ENCODE measurements around the gene FBLN1.
"Not testable (repeated sequence)": the region's sequence is repeated elsewhere in the genome, so short reads cannot be mapped to it uniquely, and the experiment has no call there.

Gene FBLN1

GRCh38 chr22:45534339-45535192 lies 31.9 kb downstream of the FBLN1 start:
- no peaks in the 10 kb centered on the region for H3K36me3 ChIP-seq (ENCODE audit: insufficient read depth, low read length)
- no peaks in the 10 kb centered on the region for H3F3A ChIP-seq (ENCODE audit: low read depth)
- H4K20me1 ChIP-seq (ENCODE audit: insufficient read depth, low read length, poor library complexity, severe bottlenecking), result no peaks in the 10 kb centered on the region
- no peaks in the 10 kb centered on the region for H3K79me2 ChIP-seq (ENCODE audit: insufficient read depth, low read length)
- no peaks in the 10 kb centered on the region for H3K4me1 ChIP-seq (ENCODE audit: insufficient read depth, low read length, poor library complexity, severe bottlenecking)
- no peaks in the 10 kb centered on the region for H3K27me3 ChIP-seq (ENCODE audit: insufficient read depth, low read length, poor library complexity, severe bottlenecking)
- no peak overlapping the region for H3K9ac ChIP-seq (ENCODE audit: low read depth, low read length, poor library complexity, severe bottlenecking)
- H3K9me2 ChIP-seq (replicated peaks; ENCODE audit: low read depth, low read length), result no peaks in the 10 kb centered on the region
- no peak overlapping the region for H3K4me2 ChIP-seq (ENCODE audit: low read depth, low read length, poor library complexity, severe bottlenecking)
- no peak overlapping the region for H3K4me3 ChIP-seq (ENCODE audit: low read length, poor library complexity, severe bottlenecking)
- TF ChIP-seq CTCF (conservative IDR thresholded peaks at IDR 0.05; ENCODE audit: low read length) (no peak), EZH2phosphoT487 (IDR thresholded peaks at IDR 0.05; ENCODE audit: borderline replicate concordance) (no peak)
- H2AFZ ChIP-seq (ENCODE audit: low read length), result no peak overlapping the region
- no peaks in the 10 kb centered on the region for H3K9me3 ChIP-seq (ENCODE audit: insufficient read depth, low read depth, low read length)

GRCh38 chr22:45535290-45535689 lies 32.6 kb downstream of the FBLN1 start:
- Histone ChIP-seq H3K9me2 (replicated peaks; ENCODE audit: low read depth, low read length) (no peaks in the 10 kb centered on the region), H4K20me1 (ENCODE audit: insufficient read depth, low read length, poor library complexity, severe bottlenecking) (no peaks in the 10 kb centered on the region), H3K27me3 (ENCODE audit: insufficient read depth, low read length, poor library complexity, severe bottlenecking) (no peaks in the 10 kb centered on the region), H3K36me3 (ENCODE audit: insufficient read depth, low read length) (no peaks in the 10 kb centered on the region), H3K4me1 (ENCODE audit: insufficient read depth, low read length, poor library complexity, severe bottlenecking) (no peaks in the 10 kb centered on the region), H3K79me2 (ENCODE audit: insufficient read depth, low read length) (no peaks in the 10 kb centered on the region), H3K9ac (ENCODE audit: low read depth, low read length, poor library complexity, severe bottlenecking) (no peak overlapping the region), H3F3A (ENCODE audit: low read depth) (no peaks in the 10 kb centered on the region), H3K9me3 (ENCODE audit: insufficient read depth, low read depth, low read length) (no peaks in the 10 kb centered on the region), H2AFZ (ENCODE audit: low read length) (no peak overlapping the region), H3K4me2 (ENCODE audit: low read depth, low read length, poor library complexity, severe bottlenecking) (no peak overlapping the region), H3K4me3 (ENCODE audit: low read length, poor library complexity, severe bottlenecking) (no peak overlapping the region)
- no peak for TF ChIP-seq EZH2phosphoT487 (IDR thresholded peaks at IDR 0.05; ENCODE audit: borderline replicate concordance)
- TF ChIP-seq CTCF (conservative IDR thresholded peaks at IDR 0.05; ENCODE audit: low read length), result no peak

- H3K36me3 ChIP-seq (ENCODE audit: insufficient read depth, low read length); H3F3A ChIP-seq (ENCODE audit: low read depth); H3K27me3 ChIP-seq (ENCODE audit: insufficient read depth, low read length, poor library complexity, severe bottlenecking); H2AFZ ChIP-seq (ENCODE audit: low read length); H4K20me1 ChIP-seq (ENCODE audit: insufficient read depth, low read length, poor library complexity, severe bottlenecking); H3K9me3 ChIP-seq (ENCODE audit: insufficient read depth, low read depth, low read length); H3K9ac ChIP-seq (ENCODE audit: low read depth, low read length, poor library complexity, severe bottlenecking); H3K9me2 ChIP-seq (replicated peaks; ENCODE audit: low read depth, low read length); H3K4me3 ChIP-seq (ENCODE audit: low read length, poor library complexity, severe bottlenecking); H3K4me2 ChIP-seq (ENCODE audit: low read depth, low read length, poor library complexity, severe bottlenecking); H3K79me2 ChIP-seq (ENCODE audit: insufficient read depth, low read length); H3K4me1 ChIP-seq (ENCODE audit: insufficient read depth, low read length, poor library complexity, severe bottlenecking): not testable (repeated sequence)
Measured at GRCh38 chr22:45535835-45536234, 33.2 kb downstream of the FBLN1 start.

- Histone ChIP-seq H4K20me1 (ENCODE audit: insufficient read depth, low read length, poor library complexity, severe bottlenecking) (no peaks in the 10 kb centered on the region), H3K4me3 (ENCODE audit: low read length, poor library complexity, severe bottlenecking) (no peak overlapping the region), H2AFZ (ENCODE audit: low read length) (no peak overlapping the region), H3K9me3 (ENCODE audit: insufficient read depth, low read depth, low read length) (no peaks in the 10 kb centered on the region), H3K4me2 (ENCODE audit: low read depth, low read length, poor library complexity, severe bottlenecking) (no peak overlapping the region), H3K79me2 (ENCODE audit: insufficient read depth, low read length) (no peaks in the 10 kb centered on the region), H3K4me1 (ENCODE audit: insufficient read depth, low read length, poor library complexity, severe bottlenecking) (no peaks in the 10 kb centered on the region), H3F3A (ENCODE audit: low read depth) (no peaks in the 10 kb centered on the region), H3K36me3 (ENCODE audit: insufficient read depth, low read length) (no peaks in the 10 kb centered on the region), H3K9me2 (replicated peaks; ENCODE audit: low read depth, low read length) (no peaks in the 10 kb centered on the region), H3K9ac (ENCODE audit: low read depth, low read length, poor library complexity, severe bottlenecking) (no peak overlapping the region), H3K27me3 (ENCODE audit: insufficient read depth, low read length, poor library complexity, severe bottlenecking) (no peaks in the 10 kb centered on the region)
- TF ChIP-seq EZH2phosphoT487 (IDR thresholded peaks at IDR 0.05; ENCODE audit: borderline replicate concordance), result no peak
- TF ChIP-seq CTCF (conservative IDR thresholded peaks at IDR 0.05; ENCODE audit: low read length), result no peak
Measured at GRCh38 chr22:45537734-45538181, 35.1 kb downstream of the FBLN1 start.
